ENCODE data around the gene PRKCE. TPM values are rescaled to one million over a fixed set of nuclear protein-coding genes. Genes with fewer than 3 reads are reported as not detected.

PRKCE gene
- total RNA-seq, 2 donors from 2014 or later, result 7.3 to 20.8 TPM

GRCh38 chr2:46116553-46116991, 465.1 kb downstream of the PRKCE start:
- intact Hi-C loops (cut with DNase I), result no loop called here
- ATAC-seq, result no peak
- Histone ChIP-seq H3K4me3 (no peak overlapping the region), H3K9me3 (no peaks in the 10 kb centered on the region), H3K27me3 (no peaks in the 10 kb centered on the region), H3K27ac (no peak overlapping the region), H3K36me3 (replicated peaks in 1 of 2; ENCODE audit: insufficient read depth in 1 of 2, low read depth in 2 of 2) (no peaks in the 10 kb centered on the region), H3K4me1 (no peaks in the 10 kb centered on the region)
- no peak for DNase-seq
- WGBS, 2 donors, result 88 to 98% methylated on average over 5 of the region's 5 CpGs
- no peak for TF ChIP-seq POLR2A (IDR thresholded peaks at IDR 0.05)
- no peak for TF ChIP-seq CTCF (IDR thresholded peaks at IDR 0.05)

GRCh38 chr2:46117379-46117778, 465.9 kb downstream of the PRKCE start:
- TF ChIP-seq POLR2A (IDR thresholded peaks at IDR 0.05), result no peak
- TF ChIP-seq CTCF (IDR thresholded peaks at IDR 0.05), result no peak
- H3K4me1 ChIP-seq, result no peaks in the 10 kb centered on the region
- H3K27me3 ChIP-seq, result no peaks in the 10 kb centered on the region
- WGBS, 2 donors, result 90 to 91% methylated on average over 2 of the region's 2 CpGs
- H3K36me3 ChIP-seq (replicated peaks in 1 of 2; ENCODE audit: insufficient read depth in 1 of 2, low read depth in 2 of 2), result no peaks in the 10 kb centered on the region
- no peak overlapping the region for H3K27ac ChIP-seq
- H3K4me3 ChIP-seq, result no peak overlapping the region
- no peaks in the 10 kb centered on the region for H3K9me3 ChIP-seq
- ATAC-seq (no peak), DNase-seq (no peak)
- intact Hi-C loops (cut with DNase I), result no loop called here

- H3K27me3 ChIP-seq, result no peaks in the 10 kb centered on the region
- H3K4me3 ChIP-seq, result no peak overlapping the region
- TF ChIP-seq POLR2A (IDR thresholded peaks at IDR 0.05) (no peak), CTCF (IDR thresholded peaks at IDR 0.05) (no peak)
- no peaks in the 10 kb centered on the region for H3K9me3 ChIP-seq
- no peak overlapping the region for H3K27ac ChIP-seq
- H3K36me3 ChIP-seq (replicated peaks in 1 of 2; ENCODE audit: insufficient read depth in 1 of 2, low read depth in 2 of 2), result no peaks in the 10 kb centered on the region
- no peaks in the 10 kb centered on the region for H3K4me1 ChIP-seq
- DNase-seq (no peak), ATAC-seq (no peak)
- WGBS, 2 donors, result 85 to 91% methylated on average over 3 of the region's 3 CpGs
- intact Hi-C loops (cut with DNase I), result no loop called here
Measured at GRCh38 chr2:46117994-46118393, 466.5 kb downstream of the PRKCE start.

- WGBS, 2 donors, result 78 to 90% methylated on average over 7 of the region's 7 CpGs
- ATAC-seq (peak; percentile 40), DNase-seq (no peak)
- Histone ChIP-seq H3K27ac (no peak overlapping the region), H3K27me3 (no peaks in the 10 kb centered on the region), H3K4me3 (no peak overlapping the region), H3K9me3 (no peaks in the 10 kb centered on the region), H3K4me1 (no peaks in the 10 kb centered on the region), H3K36me3 (replicated peaks in 1 of 2; ENCODE audit: insufficient read depth in 1 of 2, low read depth in 2 of 2) (no peaks in the 10 kb centered on the region)
- TF ChIP-seq POLR2A (IDR thresholded peaks at IDR 0.05) (no peak), CTCF (IDR thresholded peaks at IDR 0.05) (no peak)
- intact Hi-C loops (cut with DNase I), result no loop called here
Measured at GRCh38 chr2:46118656-46119371, 467.3 kb downstream of the PRKCE start.

- DNase-seq (no peak), ATAC-seq (no peak)
- H3K27me3 ChIP-seq, result no peaks in the 10 kb centered on the region
- WGBS, 2 donors, result 64 to 83% methylated on average over 5 of the region's 5 CpGs
- no peak overlapping the region for H3K27ac ChIP-seq
- H3K9me3 ChIP-seq, result no peaks in the 10 kb centered on the region
- intact Hi-C loops (cut with DNase I), result no loop called here
- no peaks in the 10 kb centered on the region for H3K4me1 ChIP-seq
- TF ChIP-seq POLR2A (IDR thresholded peaks at IDR 0.05) (no peak), CTCF (IDR thresholded peaks at IDR 0.05) (no peak)
- no peak overlapping the region for H3K4me3 ChIP-seq
- no peaks in the 10 kb centered on the region for H3K36me3 ChIP-seq (replicated peaks in 1 of 2; ENCODE audit: insufficient read depth in 1 of 2, low read depth in 2 of 2)
Measured at GRCh38 chr2:46119453-46119852, 468.0 kb downstream of the PRKCE start.

Measured in body of pancreas (tissue), 4 donors.